HepG2 (cell line): ENCODE data around the gene SERHL2. TPM values are rescaled to one million over a fixed set of nuclear protein-coding genes. Genes with fewer than 3 reads are reported as not detected.
A peak's percentile ranks its signal among the peaks of the same experiment; 100 is the strongest.

Experiments
- AGO1 ChIP-seq: fragments of 200-400 bp; formaldehyde crosslinking; IDR thresholded peaks from 2 replicates; pipeline ENCODE4 v1.6.1; 2017; ENCODE audit warnings: mild to moderate bottlenecking, low read depth, low read length, moderate library complexity; ENCODE audit not compliant: poor library complexity, severe bottlenecking
- CHD4 ChIP-seq: fragments of 200-600 bp; sonication (generic); IDR thresholded peaks from 2 replicates; pipeline ENCODE4 v1.7.0; 2017; ENCODE audit warnings: mild to moderate bottlenecking, low read length, borderline replicate concordance
- GATAD1 ChIP-seq: IDR thresholded peaks from 2 replicates; pipeline ENCODE4 v1.6.1; 2016; ENCODE audit warnings: missing genetic modification reagents, missing compliant biosample characterization
- JUNB ChIP-seq: sonication (generic); formaldehyde crosslinking; IDR thresholded peaks from 2 replicates; pipeline ENCODE4 v1.8.0; 2022; ENCODE audit warnings: missing genetic modification reagents, mild to moderate bottlenecking, borderline replicate concordance
- NR0B2 ChIP-seq: sonication (generic); formaldehyde crosslinking; IDR thresholded peaks from 2 replicates; pipeline ENCODE4 v1.4.0; 2020; ENCODE audit warnings: mild to moderate bottlenecking, missing genetic modification reagents
- SATB2 ChIP-seq: sonication (generic); formaldehyde crosslinking; IDR thresholded peaks from 2 replicates; pipeline ENCODE4 v1.5.0; 2020; ENCODE audit warnings: missing genetic modification reagents
- SP140L ChIP-seq: sonication (generic); formaldehyde crosslinking; IDR thresholded peaks from 2 replicates; pipeline ENCODE4 v1.4.0; 2020; ENCODE audit warnings: missing genetic modification reagents, borderline replicate concordance
- STAG1 ChIP-seq: sonication (generic); formaldehyde crosslinking; IDR thresholded peaks from 2 replicates; pipeline ENCODE4 v1.4.0; 2020; ENCODE audit warnings: missing genetic modification reagents
- STAT6 ChIP-seq: sonication (generic); formaldehyde crosslinking; IDR thresholded peaks from 2 replicates; pipeline ENCODE4 v1.4.0; 2020; ENCODE audit warnings: missing genetic modification reagents, mild to moderate bottlenecking, borderline replicate concordance
- TP53 ChIP-seq: sonication (generic); formaldehyde crosslinking; conservative IDR thresholded peaks from 2 replicates; pipeline ENCODE4 v1.4.0; 2020; ENCODE audit warnings: missing genetic modification reagents
- ZFP82 ChIP-seq: sonication (generic); formaldehyde crosslinking; IDR thresholded peaks from 2 replicates; pipeline ENCODE4 v1.5.1; 2020; ENCODE audit warnings: mild to moderate bottlenecking, missing genetic modification reagents, borderline replicate concordance
- ZNF253 ChIP-seq: sonication (generic); formaldehyde crosslinking; IDR thresholded peaks from 2 replicates; pipeline ENCODE4 v1.8.0; 2022; ENCODE audit warnings: mild to moderate bottlenecking, missing genetic modification reagents, borderline replicate concordance
- ZNF30 ChIP-seq: sonication (generic); formaldehyde crosslinking; IDR thresholded peaks from 2 replicates; pipeline ENCODE4 v1.5.0; 2020; ENCODE audit warnings: mild to moderate bottlenecking, missing genetic modification reagents
- ZNF33B ChIP-seq: sonication (generic); formaldehyde crosslinking; IDR thresholded peaks from 2 replicates; pipeline ENCODE4 v1.5.1; 2020; ENCODE audit warnings: mild to moderate bottlenecking, missing genetic modification reagents
- ZNF432 ChIP-seq: sonication (generic); formaldehyde crosslinking; IDR thresholded peaks from 2 replicates; pipeline ENCODE4 v1.5.0; 2020; ENCODE audit warnings: missing genetic modification reagents, mild to moderate bottlenecking, borderline replicate concordance
- ZNF496 ChIP-seq: sonication (generic); formaldehyde crosslinking; IDR thresholded peaks from 2 replicates; pipeline ENCODE4 v1.8.1; 2023; ENCODE audit warnings: mild to moderate bottlenecking, moderate library complexity, missing genetic modification reagents; ENCODE audit not compliant: insufficient replicate concordance
- ZNF761 ChIP-seq: sonication (generic); formaldehyde crosslinking; conservative IDR thresholded peaks from 2 replicates; pipeline ENCODE4 v1.4.0; 2020; ENCODE audit warnings: mild to moderate bottlenecking, missing genetic modification reagents
- ZXDC ChIP-seq: sonication (generic); formaldehyde crosslinking; IDR thresholded peaks from 2 replicates; pipeline ENCODE4 v1.5.0; 2020; ENCODE audit warnings: mild to moderate bottlenecking, missing genetic modification reagents
- polyA plus RNA-seq, 8 experiments: library from polyadenylated mRNA; depleted of rRNA in 3 of 8; stranded (reverse) in 7 of 8; unstranded in 1 of 8; fragments of >200 nt; fragmentation: Illumina TruSeq in 4 of 8; extraction: Trizol in 4 of 8; gene quantifications; 2 replicates each; pipeline versions ENCODE4 v1.2.1 to v1.2.3, GENCODE V29; 2011 to 2016; ENCODE audit warnings: low read depth in 4 of 8, missing spikeins in 1 of 8, mixed read lengths in 1 of 8; ENCODE audit not compliant: insufficient read depth in 1 of 8
- total RNA-seq, 5 experiments: library from RNA; depleted of rRNA; stranded (reverse); fragments of >200 nt; fragmentation: Illumina TruSeq; extraction: Trizol; gene quantifications; 2 replicates each; pipeline ENCODE4 v1.2.3, GENCODE V29; 2016; ENCODE audit warnings: low read depth in 1 of 5
- TF ChIP-seq, protein P1 (sequence below): sonication (generic); formaldehyde crosslinking; IDR thresholded peaks from 2 replicates; pipeline ENCODE4 v1.4.0; 2020; ENCODE audit warnings: mild to moderate bottlenecking, low read depth, missing genetic modification reagents
- TF ChIP-seq, protein P2 (sequence below): IDR thresholded peaks from 2 replicates; pipeline ENCODE4 v1.6.1; 2016

The SERHL2 gene
- total and polyA plus RNA-seq, 2 of the 13 experiments (the other 11 are each of a cell fraction or from before 2014, with no cell fraction given) = 1.0 to 1.8 TPM

DNA sequence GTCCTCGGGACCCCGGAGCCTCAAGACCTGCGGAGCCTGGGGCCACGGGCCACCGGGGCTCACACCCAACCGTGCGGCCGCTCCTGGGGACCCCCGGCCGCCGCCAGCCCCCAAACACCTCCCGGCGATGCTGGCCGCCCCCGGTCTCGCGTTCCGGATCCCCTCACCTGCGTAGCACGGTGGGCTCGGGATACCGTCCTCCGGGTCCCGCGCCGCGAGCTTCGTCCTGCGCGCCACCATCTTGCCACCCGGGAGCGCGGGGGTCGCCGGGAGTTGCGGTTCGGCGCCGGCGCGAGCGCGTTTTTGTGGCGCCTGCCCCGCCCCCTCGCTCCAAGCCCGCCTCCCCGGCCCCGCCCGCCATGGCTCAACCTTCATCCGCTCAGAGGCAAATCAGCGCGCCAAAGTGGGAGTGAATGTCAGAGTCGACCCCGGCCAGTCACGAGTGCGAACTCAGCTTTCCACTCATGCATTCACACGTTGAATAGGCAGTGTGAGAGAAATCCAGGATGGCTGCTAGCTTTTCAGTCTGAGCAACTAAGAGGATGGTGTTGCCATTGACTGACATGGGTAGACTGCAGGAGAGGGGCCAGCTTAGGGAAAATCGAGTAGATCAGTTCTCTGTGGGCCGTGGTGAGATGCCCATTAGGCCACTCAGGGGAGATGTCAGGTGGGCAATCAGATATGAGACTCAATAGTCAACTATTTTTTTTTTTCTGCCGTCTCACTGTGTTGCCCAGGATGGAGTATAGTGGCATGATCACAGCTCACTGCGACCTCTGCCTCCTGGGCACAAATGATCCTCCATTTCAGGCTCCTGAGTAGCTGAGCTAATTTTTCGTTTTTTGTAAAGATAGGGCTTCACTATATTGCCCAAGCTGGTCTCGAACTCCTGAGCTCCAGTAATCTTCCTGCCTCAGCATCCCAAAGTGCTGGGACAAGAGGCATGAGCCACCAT is 28.3 kb downstream of the SERHL2 start (continued):
- TF ChIP-seq STAT6 (CRISPR knock-in tag) (no peak), NR0B2 (no peak; the same call in 1 of the 2 replicates), TP53 (CRISPR knock-in tag) (no peak), ZNF253 (CRISPR knock-in tag) (no peak), SP140L (no peak), AGO1 (no peak), ZFP82 (CRISPR knock-in tag) (no peak), ZNF30 (CRISPR knock-in tag) (no peak), ZNF33B (CRISPR knock-in tag) (no peak), CHD4 (no peak), ZXDC (CRISPR knock-in tag) (no peak), STAG1 (CRISPR knock-in tag) (no peak), SATB2 (CRISPR knock-in tag) (no peak), ZNF496 (CRISPR knock-in tag) (no peak), ZNF761 (CRISPR knock-in tag) (no peak), ZNF432 (no peak), GATAD1 (CRISPR knock-in tag) (peak; percentile 86), JUNB (no peak)
- TF ChIP-seq, protein P1, sequence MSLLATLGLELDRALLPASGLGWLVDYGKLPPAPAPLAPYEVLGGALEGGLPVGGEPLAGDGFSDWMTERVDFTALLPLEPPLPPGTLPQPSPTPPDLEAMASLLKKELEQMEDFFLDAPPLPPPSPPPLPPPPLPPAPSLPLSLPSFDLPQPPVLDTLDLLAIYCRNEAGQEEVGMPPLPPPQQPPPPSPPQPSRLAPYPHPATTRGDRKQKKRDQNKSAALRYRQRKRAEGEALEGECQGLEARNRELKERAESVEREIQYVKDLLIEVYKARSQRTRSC (CRISPR knock-in tag) = no peak
- TF ChIP-seq, protein P2, sequence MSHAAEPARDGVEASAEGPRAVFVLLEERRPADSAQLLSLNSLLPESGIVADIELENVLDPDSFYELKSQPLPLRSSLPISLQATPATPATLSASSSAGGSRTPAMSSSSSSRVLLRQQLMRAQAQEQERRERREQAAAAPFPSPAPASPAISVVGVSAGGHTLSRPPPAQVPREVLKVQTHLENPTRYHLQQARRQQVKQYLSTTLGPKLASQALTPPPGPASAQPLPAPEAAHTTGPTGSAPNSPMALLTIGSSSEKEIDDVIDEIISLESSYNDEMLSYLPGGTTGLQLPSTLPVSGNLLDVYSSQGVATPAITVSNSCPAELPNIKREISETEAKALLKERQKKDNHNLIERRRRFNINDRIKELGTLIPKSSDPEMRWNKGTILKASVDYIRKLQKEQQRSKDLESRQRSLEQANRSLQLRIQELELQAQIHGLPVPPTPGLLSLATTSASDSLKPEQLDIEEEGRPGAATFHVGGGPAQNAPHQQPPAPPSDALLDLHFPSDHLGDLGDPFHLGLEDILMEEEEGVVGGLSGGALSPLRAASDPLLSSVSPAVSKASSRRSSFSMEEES = no peak
